GM19240 (cell line): ENCODE measurements around the gene ACOT8.
"Not testable (repeated sequence)": the region's sequence is repeated elsewhere in the genome, so short reads cannot be mapped to it uniquely, and the experiment has no call there.

Experiments
- DNase-seq: peaks from one replicate; pipeline ENCODE4 v3.0.0; 2011; ENCODE audit warnings: low spot score; ENCODE audit not compliant: insufficient read length

Gene ACOT8

DNA sequence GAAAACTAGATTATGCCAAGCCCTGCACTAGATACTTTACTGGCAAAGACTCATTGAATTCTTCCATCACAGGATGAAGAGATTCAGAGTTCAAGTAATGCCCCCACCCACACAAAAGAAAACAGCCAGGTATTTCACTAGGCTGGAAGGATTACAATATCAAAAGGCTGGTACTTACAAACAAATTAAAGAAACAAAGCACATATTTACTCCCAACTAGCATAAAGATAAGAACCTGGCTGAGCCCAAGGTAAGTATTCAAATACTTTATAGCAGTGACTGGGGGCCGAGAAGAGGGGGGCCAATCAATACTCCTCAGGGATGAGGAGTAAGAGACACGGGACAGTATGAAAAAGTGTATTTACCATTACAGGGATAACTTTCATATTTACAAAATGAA lies 3.7 kb downstream of the ACOT8 start:
- DNase-seq = no peak

DNA sequence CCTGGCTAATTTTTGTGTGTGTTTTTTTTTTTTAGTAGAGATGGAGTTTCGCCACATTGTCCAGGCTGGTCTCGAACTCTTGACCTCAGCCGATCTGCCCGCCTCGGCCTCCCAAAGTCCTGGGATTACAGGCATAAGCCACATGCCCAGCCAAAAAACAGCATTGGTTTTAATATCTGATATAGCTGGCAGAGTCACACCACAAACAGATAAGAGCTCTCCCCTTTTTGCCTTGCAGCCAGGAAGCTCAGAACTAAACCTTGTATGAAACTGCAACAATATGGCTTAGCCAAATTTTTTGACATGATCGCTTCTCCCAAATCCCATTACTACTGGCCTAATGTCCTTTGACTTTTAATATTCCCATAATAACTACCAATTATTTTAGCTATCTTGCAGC lies 4.9 kb downstream of the ACOT8 start:
- DNase-seq = no peak

DNA sequence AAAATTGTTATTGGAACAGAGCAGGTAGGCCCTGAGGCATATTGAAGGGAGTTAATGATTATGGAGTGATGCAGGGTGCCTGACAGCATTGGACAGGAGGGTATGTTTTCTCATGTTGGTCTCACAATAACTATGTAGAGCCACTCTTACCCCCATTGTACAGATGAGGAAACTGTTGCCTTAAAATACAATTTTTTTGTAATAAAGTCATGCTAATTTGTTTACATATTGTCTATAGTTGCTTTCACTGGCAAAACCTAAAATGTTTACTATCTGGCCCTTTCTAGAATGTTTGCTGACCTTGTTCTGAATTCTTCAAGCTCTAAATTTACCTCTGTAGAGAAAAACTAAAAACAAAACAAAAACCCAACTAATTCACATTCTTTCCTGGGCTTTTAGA lies 5.7 kb downstream of the ACOT8 start:
- DNase-seq = no peak

- DNase-seq = no peak
Observed at GRCh38 chr20:45850926-45851325, 6.3 kb downstream of the ACOT8 start.

DNA sequence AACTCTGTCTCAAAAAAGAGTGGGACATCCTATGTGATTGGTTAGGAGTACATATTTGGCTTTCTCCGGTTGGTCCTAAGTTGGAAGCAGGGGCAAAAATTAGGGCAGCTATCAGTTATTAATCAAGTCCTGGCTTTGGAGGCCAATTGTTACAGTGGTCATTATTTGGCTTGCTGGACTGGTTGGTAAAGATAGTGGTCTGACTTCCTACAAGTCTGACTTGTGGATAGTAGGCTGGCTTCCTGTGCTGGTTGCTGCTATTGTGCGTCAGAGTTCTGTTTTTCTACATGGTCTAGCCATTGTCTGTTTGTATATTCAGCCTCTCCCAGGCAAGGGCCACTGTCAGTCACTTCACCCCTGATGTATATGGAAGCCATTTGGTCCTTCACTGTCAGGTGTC lies 7.0 kb downstream of the ACOT8 start:
- DNase-seq = no peak

DNA sequence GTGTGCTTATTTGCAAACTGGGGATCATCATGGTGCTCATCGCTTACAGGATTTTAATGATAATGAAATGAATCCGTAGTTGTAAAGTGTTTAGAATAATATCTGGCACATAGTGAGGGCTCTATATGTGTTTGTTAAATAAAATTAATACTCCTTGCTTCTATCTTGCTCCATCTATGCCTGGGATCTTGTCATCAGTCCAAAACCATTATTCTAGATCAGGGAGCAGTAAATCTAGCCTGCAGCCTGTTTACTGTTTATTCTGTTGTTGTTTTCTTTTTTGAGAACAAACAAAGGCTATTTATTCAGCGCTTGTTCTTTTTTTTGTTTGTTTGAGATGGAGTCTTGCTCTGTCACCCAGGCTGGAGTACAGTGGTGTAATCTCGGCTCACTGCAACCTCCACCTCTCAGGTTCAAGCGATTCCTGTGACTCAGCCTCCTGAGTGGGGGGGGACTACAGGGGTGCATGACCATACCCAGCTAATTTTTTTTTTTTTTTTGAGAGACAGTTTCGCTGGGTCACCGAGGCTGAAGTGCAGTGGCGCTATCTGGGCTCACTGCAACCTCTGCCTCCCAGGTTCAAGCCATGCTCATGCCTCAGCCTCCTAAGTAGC lies 8.1 kb downstream of the ACOT8 start:
- DNase-seq = no peak

DNA sequence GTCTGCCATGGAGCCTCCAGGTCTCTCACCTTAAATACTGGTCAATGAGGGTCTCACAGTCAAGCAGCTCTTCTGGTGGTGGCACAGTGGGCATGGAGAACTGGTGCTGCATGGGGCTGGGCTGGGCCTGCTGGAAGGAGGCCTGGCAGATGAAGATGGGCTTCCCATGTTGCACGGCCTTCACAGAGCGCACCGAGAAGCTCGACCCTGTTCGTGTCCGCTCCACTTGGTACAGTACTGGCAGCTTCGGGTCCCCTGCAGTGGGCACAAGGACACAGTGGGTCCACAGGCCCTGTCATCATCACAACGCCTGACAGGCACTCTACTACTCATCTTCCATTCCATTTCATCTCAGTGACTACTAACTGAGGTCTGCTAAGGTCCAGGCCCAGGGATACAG lies 8.8 kb downstream of the ACOT8 start:
- no peak for DNase-seq

DNA sequence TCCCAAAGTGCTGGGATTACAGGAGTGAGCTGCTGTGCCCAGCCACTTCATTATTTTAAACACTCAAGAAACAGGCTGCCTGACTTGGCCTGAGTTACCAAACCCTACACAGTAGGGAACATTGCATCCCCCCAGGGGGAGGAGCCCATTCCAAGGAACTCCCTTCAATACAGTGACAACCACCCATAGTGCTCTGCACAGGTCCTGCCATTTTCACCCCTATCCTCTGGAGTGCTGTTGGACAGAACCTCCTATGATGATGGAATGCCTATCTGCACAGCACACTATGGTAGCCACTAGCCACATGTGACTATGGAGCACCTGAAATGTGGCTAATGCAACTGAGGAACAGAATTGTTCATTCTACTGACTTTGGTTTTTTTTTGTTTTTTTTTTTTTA lies 11.7 kb downstream of the ACOT8 start:
- DNase-seq = no peak

GRCh38 chr20:45843506-45843905 lies 13.7 kb downstream of the ACOT8 start:
- DNase-seq = no peak

- no peak for DNase-seq
Observed at GRCh38 chr20:45842169-45842812, 14.9 kb downstream of the ACOT8 start.

DNA sequence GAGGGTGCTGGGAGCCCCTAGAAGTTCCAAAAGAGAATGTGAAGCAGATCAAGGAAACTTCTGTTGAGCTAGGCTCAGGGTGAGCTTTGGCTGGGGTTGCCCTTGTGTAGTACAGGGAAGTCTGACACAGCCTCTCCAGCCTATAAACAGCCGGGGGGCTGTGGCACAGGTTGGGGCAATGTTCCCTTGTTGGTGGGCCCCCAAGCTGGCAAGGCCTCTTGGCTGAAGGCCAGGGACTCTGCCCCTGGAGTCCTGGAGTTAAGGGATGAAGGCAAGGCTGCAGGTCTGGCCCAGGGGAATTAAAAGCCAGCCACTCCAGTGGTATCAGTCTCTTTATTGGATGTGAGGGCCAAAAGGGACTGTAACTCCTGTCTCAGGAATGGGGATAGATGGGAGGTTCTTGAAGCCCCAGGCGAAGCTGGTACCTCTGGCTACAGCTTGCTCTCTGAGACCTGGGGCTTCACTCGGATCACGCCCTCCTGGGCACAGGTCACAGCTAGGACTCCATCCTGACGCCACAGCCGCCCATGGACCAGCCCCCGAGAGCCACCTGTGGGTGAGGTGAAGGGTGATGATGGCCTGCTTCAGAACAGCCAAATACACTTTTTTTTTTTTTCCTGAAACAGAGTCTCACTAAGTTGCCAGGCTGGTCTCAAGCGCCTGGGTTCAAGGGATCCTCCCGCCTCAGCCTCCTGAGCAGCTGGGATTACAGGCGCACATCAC lies 15.6 kb downstream of the ACOT8 start:
- DNase-seq = no peak

- DNase-seq = no peak
Observed at GRCh38 chr20:45840700-45841198, 16.4 kb downstream of the ACOT8 start.

DNA sequence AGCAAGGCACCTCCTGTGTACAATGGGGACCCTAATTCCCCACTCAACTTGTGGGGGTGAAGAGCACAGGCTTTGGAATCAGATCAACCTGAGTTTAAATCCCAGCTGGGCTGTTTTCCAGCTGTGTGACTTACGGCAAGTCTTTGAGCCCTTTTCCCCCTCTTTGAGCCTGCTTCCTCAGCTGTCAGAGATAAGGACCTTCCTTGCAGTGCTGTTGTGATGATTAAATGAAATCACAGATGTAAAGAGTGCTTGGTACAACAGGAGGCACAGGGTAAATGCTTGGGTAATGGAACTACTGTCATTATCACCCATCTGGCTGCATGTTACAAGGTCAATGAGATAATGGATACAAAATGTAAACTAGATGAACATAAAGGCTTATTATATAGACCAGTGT lies 20.4 kb downstream of the ACOT8 start:
- DNase-seq = no peak

- no peak for DNase-seq
Observed at GRCh38 chr20:45835825-45836224, 21.4 kb downstream of the ACOT8 start.

DNA sequence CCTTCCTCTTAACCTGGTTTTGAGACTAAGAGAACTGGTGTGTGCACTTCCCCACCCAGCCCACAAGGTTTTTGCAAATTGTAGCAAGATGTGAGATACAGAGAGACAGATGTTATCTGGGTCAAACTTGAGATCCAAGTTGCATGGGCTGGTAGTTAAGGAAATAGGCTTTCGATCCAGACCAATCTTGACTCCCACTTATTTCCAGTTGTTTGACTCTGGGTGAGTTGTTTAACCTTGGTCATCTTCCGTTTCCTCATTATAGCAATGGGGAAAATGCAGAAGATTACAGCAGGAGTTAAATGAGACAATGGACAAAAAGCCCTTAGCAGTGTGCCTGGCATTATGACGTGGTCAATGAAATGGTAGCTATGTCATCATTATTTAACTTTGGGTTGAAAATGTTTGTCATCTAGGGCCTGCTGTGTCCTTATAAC lies 21.8 kb downstream of the ACOT8 start:
- DNase-seq = no peak

DNA sequence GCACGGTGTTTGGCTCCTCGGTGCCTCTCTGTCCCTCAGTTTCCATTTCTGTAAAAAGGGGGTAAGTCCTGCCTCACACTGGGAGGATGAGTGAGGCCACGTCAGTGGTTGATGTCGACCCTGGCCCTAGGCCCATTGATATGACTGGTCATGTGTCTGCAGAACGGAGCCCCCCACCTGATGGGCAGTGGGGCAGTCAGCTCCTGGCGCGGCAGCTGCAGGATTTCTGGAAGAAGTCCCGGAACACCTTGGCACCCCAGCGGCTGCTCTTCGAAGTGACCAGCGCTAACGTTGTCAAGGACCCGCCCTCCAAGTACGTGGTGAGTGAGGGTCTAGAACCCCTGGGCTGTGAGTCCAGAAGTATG lies 22.4 kb downstream of the ACOT8 start:
- no peak for DNase-seq

- DNase-seq = no peak
Observed at GRCh38 chr20:45833883-45834796, 23.1 kb downstream of the ACOT8 start.

GRCh38 chr20:45833030-45833882 lies 23.9 kb downstream of the ACOT8 start, which contains the start of gene SNX21:
TSS of gene SNX21 (plus strand) at chr20:45833799. CDS start at chr20:45833920, 121 bp downstream.
- no peak for DNase-seq

DNA sequence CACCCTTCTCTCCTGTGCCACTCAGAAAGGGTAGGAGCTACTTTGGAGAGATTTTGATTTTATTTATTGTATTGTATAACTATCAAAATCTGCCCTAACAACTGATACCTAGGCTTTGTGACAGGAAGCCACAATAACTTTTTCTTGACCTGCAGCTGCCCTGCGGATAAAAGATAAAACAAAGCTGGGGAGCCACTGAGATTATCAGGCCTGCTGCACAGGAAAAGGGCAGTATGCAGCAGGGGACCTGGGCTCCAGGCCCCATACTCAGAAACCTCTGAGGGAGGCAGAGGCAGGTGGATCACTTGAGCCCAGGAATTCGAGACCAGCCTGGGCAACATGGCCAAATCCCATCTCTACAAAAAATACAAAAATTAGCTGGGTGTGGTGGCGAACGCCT lies 24.6 kb downstream of the ACOT8 start:
- no peak for DNase-seq

DNA sequence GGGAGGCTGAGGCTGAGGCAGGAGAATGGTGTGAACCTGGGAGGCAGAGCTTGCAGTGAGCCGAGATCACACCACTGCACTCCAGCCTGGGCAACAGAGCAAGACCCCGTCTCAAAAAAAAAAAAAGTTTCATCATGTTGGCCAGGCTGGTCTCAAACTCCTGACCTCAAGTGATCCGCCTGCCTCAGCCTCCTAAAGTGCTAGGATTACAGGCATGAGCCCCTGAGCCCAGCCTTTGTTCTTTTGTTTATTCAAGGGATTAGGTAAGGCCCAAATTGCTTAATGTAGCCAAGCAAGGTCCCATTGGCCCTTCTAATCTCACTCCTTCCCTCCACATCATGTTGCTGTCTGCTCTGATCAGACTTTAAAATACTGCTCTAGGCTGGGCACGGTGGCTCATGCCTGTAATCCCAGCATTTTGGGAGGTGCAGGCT lies 27.5 kb downstream of the ACOT8 start:
- not testable (repeated sequence) for DNase-seq

- no peak for DNase-seq
Observed at GRCh38 chr20:45828589-45828988, 28.6 kb downstream of the ACOT8 start.
